ENCODE data around the gene LPP. TPM values are rescaled to one million over a fixed set of nuclear protein-coding genes. Genes with fewer than 3 reads are reported as not detected.

The LPP gene
- total RNA-seq, 1 experiment from 2014 or later, result 54.0 TPM

DNA sequence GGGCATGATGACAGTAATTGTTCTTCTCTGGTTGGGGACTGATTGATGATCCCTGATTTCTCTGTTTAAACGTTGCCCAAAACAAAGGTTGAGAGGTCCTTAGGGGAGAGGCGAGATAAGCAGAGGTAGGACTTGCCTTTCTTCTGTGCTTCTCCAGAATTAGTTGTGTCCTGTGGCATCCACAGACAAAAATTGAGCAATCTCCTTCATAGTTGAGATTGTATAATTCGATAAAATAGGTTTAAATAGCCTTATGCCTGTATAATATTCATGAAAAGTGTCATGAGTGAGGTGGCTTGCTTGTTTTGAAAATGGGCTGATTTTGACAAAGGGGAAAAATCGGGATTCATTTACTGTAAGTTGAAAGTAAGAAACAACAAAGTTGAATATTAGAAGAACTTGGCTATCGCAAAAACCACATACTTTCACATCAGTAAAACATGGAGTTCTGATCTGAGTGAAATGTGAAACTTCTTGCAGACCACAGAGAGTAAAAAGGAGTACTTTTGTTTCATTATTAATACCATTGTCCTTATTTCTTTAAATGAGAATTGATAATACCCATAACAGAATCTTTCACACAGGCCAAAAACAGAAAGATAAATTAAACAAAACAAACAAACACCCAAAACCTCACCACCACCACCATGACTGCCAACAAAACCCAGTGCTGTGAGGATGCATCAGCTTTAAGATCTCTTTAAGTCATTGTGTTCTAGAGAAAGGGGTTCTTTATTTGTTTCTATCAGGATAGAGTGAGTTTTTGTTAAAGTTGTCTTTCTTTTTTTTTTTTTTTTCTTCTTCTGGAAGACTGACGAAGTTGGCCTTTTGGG lies 155.7 kb downstream of the LPP start:
- Histone ChIP-seq H3K4me1 (ENCODE audit: control insufficient read depth in 1 of 2, insufficient read depth in 2 of 2, low read length in 2 of 2) (no peaks in the 10 kb centered on the region), H3K27me3 (ENCODE audit: insufficient read depth, low read length) (no peaks in the 10 kb centered on the region), H4K20me1 (ENCODE audit: insufficient read depth) (no peaks in the 10 kb centered on the region), H3K4me3 (replicated peaks in 1 of 2; ENCODE audit: low read depth in 1 of 2, low read length in 2 of 2) (no peak overlapping the region), H3K9me2 (ENCODE audit: insufficient read depth) (no peaks in the 10 kb centered on the region), H3K9me3 (ENCODE audit: control insufficient read depth in 1 of 2, insufficient read depth in 1 of 2, low read depth in 1 of 2, low read length in 2 of 2) (no peaks in the 10 kb centered on the region), H3K4me2 (ENCODE audit: low read length) (no peak overlapping the region), H2AFZ (ENCODE audit: low read depth, low read length, poor library complexity, severe bottlenecking) (no peak overlapping the region), H3K79me2 (ENCODE audit: insufficient read depth, low read length) (peaks cover 4% of the 10 kb centered on the region; the same call in 1 of the 2 replicates), H3K36me3 (ENCODE audit: control insufficient read depth in 1 of 2, insufficient read depth in 2 of 2, low read length in 2 of 2) (no peaks in the 10 kb centered on the region), H3K27ac (ENCODE audit: low read depth, low read length) (no peak overlapping the region), H3K9ac (ENCODE audit: low read length) (no peak overlapping the region)
- intact Hi-C loops (cut with micrococcal nuclease), result no loop called here
- DNase-seq (ENCODE audit: low read depth, low spot score) (no peak), ATAC-seq (no peak)
- ChIA-PET CTCF (no interaction called here), POLR2A (no interaction called here), RAD21 (ENCODE audit: low non-redundant PET in 1 of 2, low total read pairs in 2 of 2, uncharacterized antibody in 2 of 2, unreplicated experiment in 2 of 2) (no interaction called here)
- BruUV-seq (replicated peaks), result no TSS peak
- TF ChIP-seq CTCF (IDR thresholded peaks at IDR 0.05 in 2 of 3, conservative IDR thresholded peaks at IDR 0.05 in 1 of 3; ENCODE audit: borderline replicate concordance in 1 of 3, insufficient read depth in 1 of 3, low read depth in 2 of 3, low read length in 2 of 3) (no peak), POLR2AphosphoS5 (IDR thresholded peaks at IDR 0.05; ENCODE audit: low read depth, low read length) (no peak), ZFX (IDR thresholded peaks at IDR 0.05) (no peak), TCF7L2 (IDR thresholded peaks at IDR 0.05; ENCODE audit: borderline replicate concordance, extremely low read depth, insufficient read depth, insufficient read length) (no peak), EZH2 (IDR thresholded peaks at IDR 0.05) (no peak), CEBPB (IDR thresholded peaks at IDR 0.05; ENCODE audit: low read depth) (no peak), EGR1 (IDR thresholded peaks at IDR 0.05; ENCODE audit: low read depth) (no peak), REST (IDR thresholded peaks at IDR 0.05; ENCODE audit: low read depth) (no peak), JUND (IDR thresholded peaks at IDR 0.05) (no peak), FOSL1 (IDR thresholded peaks at IDR 0.05; ENCODE audit: low read depth) (no peak), POLR2A (IDR thresholded peaks at IDR 0.05; ENCODE audit: borderline replicate concordance, extremely low read depth, insufficient read depth, insufficient read length) (no peak), ZBTB33 (IDR thresholded peaks at IDR 0.05; ENCODE audit: extremely low read depth, insufficient replicate concordance, low read length) (no peak), ATF3 (IDR thresholded peaks at IDR 0.05) (no peak), SP1 (IDR thresholded peaks at IDR 0.05; ENCODE audit: low read depth) (no peak), CBX3 (IDR thresholded peaks at IDR 0.05; ENCODE audit: low read depth) (no peak), EZH2phosphoT487 (IDR thresholded peaks at IDR 0.05; ENCODE audit: borderline replicate concordance) (no peak)
